H9 (cell line): Measurements from ENCODE around the gene GOLGA7B. TPM values are rescaled to one million over a fixed set of nuclear protein-coding genes. Genes with fewer than 3 reads are reported as not detected.

Experiments
- DNase-seq: peaks from one replicate; pipeline ENCODE4 v3.0.0-alpha.2; 2017
- H2AFZ ChIP-seq: one replicate; pipeline ENCODE4 v1.6.1; 2013; ENCODE audit warnings: mild to moderate bottlenecking, low read length, control low read depth, moderate library complexity
- H2AK5ac ChIP-seq: 2 replicates; pipeline ENCODE4 v1.6.1; 2013; ENCODE audit warnings: low read length, control low read depth, mixed read lengths; ENCODE audit not compliant: insufficient read length
- H2BK120ac ChIP-seq: one replicate; pipeline ENCODE4 v1.6.1; 2013; ENCODE audit warnings: low read depth, mild to moderate bottlenecking, low read length, control low read depth, inconsistent platforms; ENCODE audit not compliant: poor library complexity, severe bottlenecking
- H2BK12ac ChIP-seq: 2 replicates; pipeline ENCODE4 v1.6.1; 2013; ENCODE audit warnings: low read length, control low read depth, mixed read lengths, low read depth; ENCODE audit not compliant: insufficient read length
- H2BK15ac ChIP-seq: 2 replicates; pipeline ENCODE4 v1.6.1; 2013; ENCODE audit warnings: low read depth, low read length, control low read depth
- H2BK20ac ChIP-seq: one replicate; pipeline ENCODE4 v1.6.1; 2013; ENCODE audit warnings: low read depth, mild to moderate bottlenecking, low read length, control low read depth, inconsistent platforms; ENCODE audit not compliant: poor library complexity, severe bottlenecking
- H2BK5ac ChIP-seq: 2 replicates; pipeline ENCODE4 v1.6.1; 2013; ENCODE audit warnings: low read length, control low read depth, mixed read lengths; ENCODE audit not compliant: insufficient read length
- H3K14ac ChIP-seq: 2 replicates; pipeline ENCODE4 v1.6.1; 2013; ENCODE audit warnings: low read length, control low read depth; ENCODE audit not compliant: insufficient read depth
- H3K18ac ChIP-seq: 2 replicates; pipeline ENCODE4 v1.6.1; 2013; ENCODE audit warnings: low read depth, mild to moderate bottlenecking, mixed read lengths, low read length, control low read depth; ENCODE audit not compliant: insufficient read length
- H3K23ac ChIP-seq: 2 replicates; pipeline ENCODE4 v1.6.1; 2013; ENCODE audit warnings: low read length, control low read depth, mixed read lengths, low read depth; ENCODE audit not compliant: insufficient read length
- H3K23me2 ChIP-seq: 2 replicates; pipeline ENCODE4 v1.6.1; 2013; ENCODE audit warnings: low read depth, mild to moderate bottlenecking, mixed read lengths, low read length, control low read depth; ENCODE audit not compliant: insufficient read length, poor library complexity, severe bottlenecking
- H3K27ac ChIP-seq: 2 replicates; pipeline ENCODE4 v1.5.1; 2013; ENCODE audit warnings: low read length, control low read depth, mixed read lengths, low read depth; ENCODE audit not compliant: insufficient read length
- H3K27me3 ChIP-seq: 2 replicates; pipeline ENCODE4 v1.6.1; 2013; ENCODE audit warnings: low read length, control low read depth, inconsistent platforms; ENCODE audit not compliant: insufficient read depth
- H3K4ac ChIP-seq: 2 replicates; pipeline ENCODE4 v1.6.1; 2013; ENCODE audit warnings: low read depth, mild to moderate bottlenecking, control low read depth, inconsistent platforms, low read length, moderate library complexity
- H3K4me1 ChIP-seq: 2 replicates; pipeline ENCODE4 v1.6.1; 2013; ENCODE audit warnings: low read length, control low read depth, inconsistent platforms; ENCODE audit not compliant: insufficient read depth
- H3K4me2 ChIP-seq: 2 replicates; pipeline ENCODE4 v1.6.1; 2013; ENCODE audit warnings: low read length, control low read depth, mixed read lengths; ENCODE audit not compliant: insufficient read length, insufficient read depth
- H3K56ac ChIP-seq: 2 replicates; pipeline ENCODE4 v1.6.1; 2013; ENCODE audit warnings: low read depth, mild to moderate bottlenecking, mixed read lengths, low read length, control low read depth; ENCODE audit not compliant: insufficient read length
- H3K79me1 ChIP-seq: 2 replicates; pipeline ENCODE4 v1.6.1; 2013; ENCODE audit warnings: low read depth, mild to moderate bottlenecking, moderate library complexity, low read length, control low read depth, inconsistent platforms; ENCODE audit not compliant: insufficient read depth, poor library complexity, severe bottlenecking
- H3K79me2 ChIP-seq: 2 replicates; pipeline ENCODE4 v1.6.1; 2013; ENCODE audit warnings: low read length, control low read depth, inconsistent platforms; ENCODE audit not compliant: insufficient read depth
- H3K9ac ChIP-seq: 2 replicates; pipeline ENCODE4 v1.6.1; 2013; ENCODE audit warnings: low read length, control low read depth, mixed read lengths; ENCODE audit not compliant: insufficient read length; ENCODE audit errors: extremely low read depth
- H3K9me3 ChIP-seq: one replicate; pipeline ENCODE4 v1.6.1; 2013; ENCODE audit warnings: low read depth, low read length, inconsistent platforms; ENCODE audit not compliant: control insufficient read depth
- H3T11ph ChIP-seq: one replicate; pipeline ENCODE4 v1.6.1; 2013; ENCODE audit warnings: mild to moderate bottlenecking, low read length, control low read depth, inconsistent platforms
- H4K20me1 ChIP-seq: one replicate; pipeline ENCODE4 v1.6.1; 2013; ENCODE audit not compliant: control insufficient read depth, insufficient read length, insufficient read depth
- H4K5ac ChIP-seq: 2 replicates; pipeline ENCODE4 v1.6.1; 2013; ENCODE audit warnings: low read depth, mild to moderate bottlenecking, mixed read lengths, low read length, control low read depth; ENCODE audit not compliant: insufficient read length
- H4K8ac ChIP-seq: replicated peaks from 2 replicates; pipeline ENCODE4 v1.6.1; 2013; ENCODE audit warnings: low read length, control low read depth, mixed read lengths, low read depth; ENCODE audit not compliant: insufficient read length
- H4K91ac ChIP-seq: 2 replicates; pipeline ENCODE4 v1.6.1; 2013; ENCODE audit warnings: low read depth, mild to moderate bottlenecking, moderate library complexity, mixed read lengths, low read length, control low read depth; ENCODE audit not compliant: insufficient read length
- H3K27ac Mint-ChIP-seq, 3 experiments: 2 replicates in 2 of 3; 3 replicates in 1 of 3; pipeline ENCODE4 v1.8.0; 2020 to 2021; ENCODE audit warnings: mixed read lengths in 3 of 3, mild to moderate bottlenecking in 1 of 3, moderate library complexity in 1 of 3
- H3K27me3 Mint-ChIP-seq: 2 replicates; pipeline ENCODE4 v1.8.0; 2021; ENCODE audit warnings: low read depth, mild to moderate bottlenecking, moderate library complexity, mixed read lengths
- H3K36me3 Mint-ChIP-seq, 3 experiments: 2 replicates in 2 of 3; 3 replicates in 1 of 3; pipeline ENCODE4 v1.8.0; 2020 to 2021; ENCODE audit warnings: low read depth in 3 of 3, mixed read lengths in 3 of 3; ENCODE audit not compliant: insufficient read depth in 1 of 3
- H3K4me1 Mint-ChIP-seq, 2 experiments: 2 replicates each; pipeline ENCODE4 v1.8.0; 2020; ENCODE audit warnings: mixed read lengths in 2 of 2
- H3K4me3 Mint-ChIP-seq, 2 experiments: 2 replicates in 1 of 2; 3 replicates in 1 of 2; pipeline ENCODE4 v1.8.0; 2020 to 2021; ENCODE audit warnings: mild to moderate bottlenecking in 2 of 2, mixed read lengths in 2 of 2, moderate library complexity in 1 of 2
- H3K9me3 Mint-ChIP-seq, 2 experiments: 2 replicates in 1 of 2; 3 replicates in 1 of 2; pipeline ENCODE4 v1.8.0; 2020; ENCODE audit warnings: mild to moderate bottlenecking in 2 of 2, mixed read lengths in 2 of 2, moderate library complexity in 1 of 2
- CTCF ChIP-seq: fragments of 200-600 bp; sonication (generic); conservative IDR thresholded peaks from 3 replicates; pipeline ENCODE4 v1.8.0; 2021; ENCODE audit warnings: antibody characterized with exemption, mild to moderate bottlenecking
- WGBS: extraction: QIAGEN DNeasy Blood & Tissue Kit; methylation state at CpG from one replicate; pipeline ENCODE4 v1.1.7; 2013; ENCODE audit warnings: missing lambda C conversion rate, low lambda C conversion rate, mixed read lengths; ENCODE audit not compliant: insufficient read length; ENCODE audit errors: extremely low coverage; 5-methylcytosine and 5-hydroxymethylcytosine counted together
- total RNA-seq: library from RNA; stranded (reverse); gene quantifications from 2 replicates; pipeline ENCODE4 v1.2.1, GENCODE V29; 2021

The GOLGA7B gene
- total RNA-seq, 1 experiment from 2014 or later = 0.04 TPM

GRCh38 chr10:97863808-97864207 is 14.2 kb downstream of the GOLGA7B start:
- no peak overlapping the region for H2AFZ ChIP-seq
- H2BK20ac ChIP-seq = no peak overlapping the region
- no peak for TF ChIP-seq CTCF
- no peak overlapping the region for H2BK12ac ChIP-seq
- H3K79me2 ChIP-seq = no peaks in the 10 kb centered on the region
- no peak for DNase-seq
- H4K5ac ChIP-seq = no peak overlapping the region
- H2BK15ac ChIP-seq = no peak overlapping the region
- no peak overlapping the region for H4K91ac ChIP-seq
- no peak overlapping the region for H3K4me2 ChIP-seq
- H4K20me1 ChIP-seq = no peaks in the 10 kb centered on the region
- no peaks in the 10 kb centered on the region for H3K36me3 Mint-ChIP-seq
- H3K23ac ChIP-seq = no peak overlapping the region
- H3K4me3 Mint-ChIP-seq = no peak overlapping the region
- no peak overlapping the region for H3K9ac ChIP-seq
- H3T11ph ChIP-seq = no peak overlapping the region
- no peak overlapping the region; the same call in 1 of the 2 replicates for H3K14ac ChIP-seq
- no peaks in the 10 kb centered on the region for H3K9me3 Mint-ChIP-seq
- no peak overlapping the region for H2AK5ac ChIP-seq
- H2BK120ac ChIP-seq = no peak overlapping the region
- peaks cover 26 to 30% of the 10 kb centered on the region in 2 experiments for H3K4me1 Mint-ChIP-seq
- H3K23me2 ChIP-seq = peaks cover 2% of the 10 kb centered on the region
- peaks cover under 1% of the 10 kb centered on the region for H3K4me1 ChIP-seq
- no peak overlapping the region for H2BK5ac ChIP-seq
- H3K27me3 ChIP-seq = no peaks in the 10 kb centered on the region; the same call in 1 of the 2 replicates
- no peaks in the 10 kb centered on the region for H3K79me1 ChIP-seq
- no peaks in the 10 kb centered on the region for H3K9me3 ChIP-seq
- no peak overlapping the region for H3K27ac ChIP-seq
- no peak overlapping the region for H3K27ac Mint-ChIP-seq
- H3K4ac ChIP-seq = no peak overlapping the region
- no peak overlapping the region for H4K8ac ChIP-seq
- peaks cover 5% of the 10 kb centered on the region for H3K27me3 Mint-ChIP-seq
- H3K18ac ChIP-seq = no peak overlapping the region
- WGBS = no CpG with 5 or more reads among the region's 11 CpGs
- H3K56ac ChIP-seq = no peak overlapping the region
